Kidney (tissue), 14 donors: ENCODE measurements around the gene TMEM190. TPM values are rescaled to one million over a fixed set of nuclear protein-coding genes. Genes with fewer than 3 reads are reported as not detected.

Experiments
- DNase-seq, 5 donors: peaks; one replicate each; pipeline ENCODE4 v3.0.0-alpha.2; 2013 to 2020
- FAIRE-seq: peaks from 2 replicates; lab custom pipeline; 2012; peaks lifted over from hg19 to GRCh38; lab: Jason Lieb, UNC
- H3K27ac ChIP-seq, 2 donors: one replicate each; pipeline ENCODE4 v1.7.0; 2013; ENCODE audit warnings: low read depth in 2 of 2, low read length in 2 of 2, inconsistent platforms in 1 of 2
- H3K27me3 ChIP-seq: one replicate; pipeline ENCODE4 v1.7.1; 2013; ENCODE audit warnings: low read length, inconsistent platforms; ENCODE audit not compliant: control insufficient read depth, insufficient read depth
- H3K36me3 ChIP-seq, 3 donors: one replicate each; pipeline versions ENCODE4 v1.7.0 to v1.7.1; 2013; ENCODE audit warnings: low read length in 3 of 3, control low read depth in 1 of 3, inconsistent platforms in 1 of 3; ENCODE audit not compliant: insufficient read depth in 3 of 3, control insufficient read depth in 2 of 3
- H3K4me1 ChIP-seq, 3 donors: one replicate each; pipeline versions ENCODE4 v1.7.0 to v1.7.1; 2013; ENCODE audit warnings: low read length in 3 of 3, inconsistent platforms in 1 of 3, low read depth in 1 of 3; ENCODE audit not compliant: control insufficient read depth in 2 of 3, insufficient read depth in 2 of 3
- H3K4me3 ChIP-seq, 3 donors: one replicate each; pipeline versions ENCODE4 v1.7.0 to v1.8.1; 2013; ENCODE audit warnings: low read length in 3 of 3, control low read depth in 1 of 3, inconsistent platforms in 1 of 3
- H3K9ac ChIP-seq, 3 donors: one replicate each; pipeline versions ENCODE4 v1.7.0 to v1.7.1; 2013; ENCODE audit warnings: low read length in 3 of 3, control low read depth in 1 of 3, inconsistent platforms in 1 of 3
- H3K9me3 ChIP-seq, 3 donors: one replicate each; pipeline versions ENCODE4 v1.7.0 to v1.7.1; 2013; ENCODE audit warnings: low read length in 3 of 3, control low read depth in 1 of 3, inconsistent platforms in 1 of 3; ENCODE audit not compliant: control insufficient read depth in 2 of 3, insufficient read depth in 1 of 3
- intact Hi-C: fragments of 100-400 bp; cut with DNase I; formaldehyde crosslinking; loops from one replicate; pipeline ENCODE4 v1.11.1; 2022
- polyA plus RNA-seq: library from polyadenylated mRNA; stranded (reverse); fragments of 350-450 nt; fragmentation: Illumina TruSeq; extraction: RNeasy Lipid Tissue Mini Kit (QIAGEN cat#74804); gene quantifications from one replicate; pipeline ENCODE4 v1.2.3, GENCODE V29; 2014; ENCODE audit warnings: low read depth, low replicate concordance; ENCODE audit not compliant: insufficient read depth
- total RNA-seq: library from RNA; stranded (reverse); fragmentation: NEBNext Ultra II Directional; extraction: Animal tissue kit (Norgen Biotek cat#: 25700); gene quantifications from one replicate; pipeline ENCODE4 v1.2.1, GENCODE V29; 2021
- TF ChIP-seq, protein P1 (sequence below): IDR thresholded peaks from 3 replicates; pipeline ENCODE4 v1.5.1; 2012; ENCODE audit warnings: mild to moderate bottlenecking, moderate library complexity, borderline replicate concordance; ENCODE audit not compliant: insufficient read depth; ENCODE audit errors: extremely low read depth
- donor health status: control.
- donor health status: control.
- donor health status: control.
- donor health status: control.
- donor health status: control.
- donor health status: DM: yes; HTN: yes; CAD: no.
- donor health status: Normal renal cell carcinoma (clear cell type).

TMEM190 gene
- total and polyA plus RNA-seq, 2 donors from 2014 or later: not detected

DNA sequence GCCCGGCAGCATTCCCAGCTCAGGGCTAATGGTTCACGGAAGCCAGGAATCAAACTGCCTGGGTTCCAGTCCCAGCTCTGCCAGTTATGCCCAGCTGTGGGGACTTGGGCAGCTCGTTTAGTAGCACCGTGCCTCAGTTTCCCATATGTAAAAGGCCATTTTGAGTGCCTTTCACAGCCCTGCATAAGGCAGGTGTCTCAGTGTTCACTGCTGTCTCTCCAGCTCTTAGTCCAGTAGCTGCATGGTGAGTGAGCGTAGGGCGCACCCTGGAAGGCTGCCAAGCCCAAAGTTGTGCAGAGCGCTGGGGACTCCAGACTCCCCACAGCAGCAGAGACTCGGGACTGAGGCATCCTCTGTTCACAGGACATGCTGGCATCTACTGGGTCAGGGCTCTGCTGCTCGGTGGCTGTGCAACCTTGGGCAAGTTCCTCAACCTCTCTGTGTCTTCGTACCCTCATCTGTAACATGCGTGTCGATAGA is 14.6 kb downstream of the TMEM190 start:
- peaks cover 0 to 34% (median 21%) of the 10 kb centered on the region in 3 donors for H3K4me1 ChIP-seq
- no peaks in the 10 kb centered on the region for H3K27me3 ChIP-seq
- no peak for FAIRE-seq
- no peak overlapping the region for H3K9ac ChIP-seq
- TF ChIP-seq, protein P1, sequence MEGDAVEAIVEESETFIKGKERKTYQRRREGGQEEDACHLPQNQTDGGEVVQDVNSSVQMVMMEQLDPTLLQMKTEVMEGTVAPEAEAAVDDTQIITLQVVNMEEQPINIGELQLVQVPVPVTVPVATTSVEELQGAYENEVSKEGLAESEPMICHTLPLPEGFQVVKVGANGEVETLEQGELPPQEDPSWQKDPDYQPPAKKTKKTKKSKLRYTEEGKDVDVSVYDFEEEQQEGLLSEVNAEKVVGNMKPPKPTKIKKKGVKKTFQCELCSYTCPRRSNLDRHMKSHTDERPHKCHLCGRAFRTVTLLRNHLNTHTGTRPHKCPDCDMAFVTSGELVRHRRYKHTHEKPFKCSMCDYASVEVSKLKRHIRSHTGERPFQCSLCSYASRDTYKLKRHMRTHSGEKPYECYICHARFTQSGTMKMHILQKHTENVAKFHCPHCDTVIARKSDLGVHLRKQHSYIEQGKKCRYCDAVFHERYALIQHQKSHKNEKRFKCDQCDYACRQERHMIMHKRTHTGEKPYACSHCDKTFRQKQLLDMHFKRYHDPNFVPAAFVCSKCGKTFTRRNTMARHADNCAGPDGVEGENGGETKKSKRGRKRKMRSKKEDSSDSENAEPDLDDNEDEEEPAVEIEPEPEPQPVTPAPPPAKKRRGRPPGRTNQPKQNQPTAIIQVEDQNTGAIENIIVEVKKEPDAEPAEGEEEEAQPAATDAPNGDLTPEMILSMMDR: no peak
- no peak for DNase-seq
- intact Hi-C loops: no loop called here
- H3K36me3 ChIP-seq: peaks cover 2 to 27% (median 10%) of the 10 kb centered on the region in 3 donors
- H3K9me3 ChIP-seq: no peaks in the 10 kb centered on the region
- H3K27ac ChIP-seq: no peak overlapping the region
- H3K4me3 ChIP-seq: no peak overlapping the region

DNA sequence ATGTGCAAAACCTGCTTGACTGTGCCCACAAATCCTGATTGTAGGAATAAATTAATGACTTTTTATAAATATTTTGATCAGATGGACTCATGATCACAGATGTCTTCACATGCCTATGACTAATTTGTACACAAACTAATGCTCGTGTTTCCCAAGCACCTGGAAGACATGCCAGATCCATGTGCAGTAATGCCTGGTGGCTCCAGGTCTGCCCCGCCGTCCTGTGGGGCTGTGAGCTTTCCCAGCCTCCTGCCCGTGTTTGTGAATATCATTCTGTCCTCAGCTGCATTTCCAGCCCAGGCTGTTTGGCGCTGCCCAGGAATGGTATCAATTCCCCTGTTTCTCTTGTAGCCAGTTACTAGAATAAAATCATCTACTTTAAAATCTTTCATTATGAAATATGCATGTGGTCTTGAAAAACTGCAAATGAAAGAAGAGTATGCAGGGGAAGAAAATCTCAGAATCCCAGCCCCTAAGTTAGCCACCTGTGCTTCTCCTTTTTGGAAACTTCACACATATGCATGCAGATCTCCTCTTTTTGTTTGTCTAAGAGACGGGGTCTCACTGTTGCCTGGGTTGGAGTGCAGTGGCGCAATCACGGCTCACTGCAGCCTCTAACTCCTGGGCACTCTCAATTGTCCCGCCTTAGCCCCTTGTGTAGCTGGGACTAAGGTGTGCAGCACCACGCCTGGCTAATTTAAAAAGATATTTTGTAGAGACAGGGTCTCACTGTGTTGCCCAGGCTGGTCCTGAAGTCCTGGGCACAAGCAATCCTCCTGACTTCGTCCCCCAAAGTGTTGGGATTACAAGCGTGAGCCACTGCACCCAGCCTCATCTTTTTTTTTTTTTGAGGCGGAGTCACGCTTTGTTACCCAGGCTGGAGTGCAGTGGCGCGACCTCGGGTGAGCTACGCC is 15.3 kb downstream of the TMEM190 start:
- Histone ChIP-seq H3K36me3 (peaks cover 2 to 26% (median 10%) of the 10 kb centered on the region in 3 donors), H3K4me1 (peaks cover 0 to 28% (median 15%) of the 10 kb centered on the region in 3 donors), H3K4me3 (no peak overlapping the region), H3K27ac (no peak overlapping the region), H3K27me3 (no peaks in the 10 kb centered on the region), H3K9me3 (no peaks in the 10 kb centered on the region), H3K9ac (no peak overlapping the region)
- DNase-seq (no peak), FAIRE-seq (no peak)
- intact Hi-C loops: no loop called here
- TF ChIP-seq, protein P1: no peak

GRCh38 chr19:55392820-55393761 is 16.5 kb downstream of the TMEM190 start:
- DNase-seq (peak in 1 of 5 donors; percentile 51), FAIRE-seq (no peak)
- no peak overlapping the region for H3K9ac ChIP-seq
- H3K4me1 ChIP-seq: peaks cover 0 to 17% (median 5%) of the 10 kb centered on the region in 3 donors
- no peaks in the 10 kb centered on the region for H3K27me3 ChIP-seq
- intact Hi-C loops: no loop called here
- no peak overlapping the region for H3K4me3 ChIP-seq
- no peak overlapping the region for H3K27ac ChIP-seq
- no peaks in the 10 kb centered on the region for H3K9me3 ChIP-seq
- peaks cover 2 to 15% (median 7%) of the 10 kb centered on the region in 3 donors for H3K36me3 ChIP-seq
- TF ChIP-seq, protein P1: no peak
